ENCODE measurements around the gene GART.
"Not testable (repeated sequence)": the region's sequence is repeated elsewhere in the genome, so short reads cannot be mapped to it uniquely, and the experiment has no call there.

GART gene

DNA sequence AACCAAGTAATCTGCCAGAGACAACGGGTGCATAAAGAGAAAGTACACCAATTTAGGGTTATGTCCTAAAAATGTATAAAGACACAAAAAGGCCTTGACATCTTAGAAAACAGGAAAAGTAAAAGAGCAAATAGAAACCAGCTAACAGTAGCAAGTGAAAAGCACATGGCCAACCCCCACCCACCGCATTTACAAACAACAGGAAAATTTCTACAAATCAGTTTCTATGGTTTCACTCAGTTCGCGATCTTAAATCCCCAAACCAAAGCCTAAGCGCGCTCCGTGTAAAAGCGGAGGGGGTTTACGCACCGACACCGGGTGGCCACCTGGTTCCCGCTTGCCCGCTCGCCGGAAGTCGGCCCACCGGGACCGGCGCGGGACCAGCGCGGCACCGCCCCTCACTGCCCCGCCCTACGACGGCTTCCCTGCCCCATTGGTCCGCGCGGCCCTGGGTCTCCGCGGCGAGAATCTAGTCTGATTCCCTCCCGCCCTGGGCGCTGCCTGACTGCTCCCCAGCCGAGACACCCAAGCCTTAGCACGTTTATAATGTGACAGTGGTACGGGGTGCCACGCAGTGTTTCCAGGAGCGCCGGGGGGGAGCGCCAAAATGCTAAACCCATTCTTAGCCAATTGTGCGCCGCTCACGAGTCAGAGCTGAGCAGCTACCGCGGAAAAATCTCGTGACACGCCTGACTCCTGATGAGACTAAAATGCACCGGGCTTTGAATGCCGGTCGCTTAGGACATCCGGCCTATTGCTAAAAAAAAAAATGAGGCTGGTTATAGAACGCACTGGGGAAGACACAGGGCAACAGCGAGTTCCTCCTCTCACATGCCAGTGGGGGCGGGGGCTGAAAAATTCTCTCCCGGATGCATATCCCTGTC lies at the start of gene GART:
Gene GART, minus strand, starts transcription at position 362 of the 884 bp plus-strand sequence. CDS start 2,802 bp downstream, outside the sequence.
- DNase-seq = peak; percentile 83

DNA sequence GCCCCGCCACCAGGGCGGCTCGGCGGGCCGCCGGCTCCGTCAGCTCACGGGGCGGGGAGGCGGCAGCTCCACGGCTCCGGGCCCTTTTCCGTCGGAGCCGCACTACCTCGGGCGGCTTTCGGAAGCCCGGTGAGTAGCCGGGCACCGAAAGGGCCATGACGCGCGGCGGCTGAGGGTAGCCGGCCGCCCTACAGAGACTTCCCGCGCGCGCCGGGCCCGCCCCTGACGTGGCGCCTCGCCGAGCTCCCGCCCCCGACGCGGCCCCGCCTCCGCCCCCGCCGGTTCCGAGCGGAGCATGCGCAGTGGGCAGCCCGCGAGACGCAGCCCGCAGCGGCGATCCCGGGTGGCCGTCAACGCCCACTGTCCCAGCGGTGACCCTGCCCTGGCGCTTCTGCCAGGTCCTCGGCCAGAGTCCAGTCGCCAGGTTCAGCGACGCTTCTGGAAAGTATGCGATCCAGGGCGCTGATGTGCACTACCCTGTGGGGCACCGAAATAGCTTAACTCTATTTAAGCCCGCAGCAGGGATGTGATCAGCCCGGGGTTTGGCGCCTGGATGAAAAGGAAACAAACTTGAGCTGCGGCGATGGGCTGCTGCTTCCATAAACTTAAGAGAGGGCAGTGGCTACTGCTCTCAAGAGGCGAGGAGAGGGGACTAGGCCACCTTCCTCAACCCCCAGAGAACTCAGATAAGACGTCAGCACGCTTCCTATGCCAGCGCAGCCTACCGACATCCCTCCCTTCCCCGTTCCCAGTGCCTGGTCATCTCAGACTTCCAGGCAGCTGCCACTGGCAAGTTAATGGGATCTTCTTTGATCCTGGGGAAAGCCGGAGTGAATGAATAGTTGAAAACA lies 46.8 kb upstream of the GART start, which contains the start of gene DONSON:
Gene DONSON, minus strand, starts transcription at position 200 of the 851 bp plus-strand sequence. Its CDS starts 43 bp downstream, at position 157.
- peak; percentile 85 for DNase-seq

- no peak for DNase-seq
Observed at GRCh38 chr21:33587792-33588484, 46.0 kb upstream of the GART start.

DNA sequence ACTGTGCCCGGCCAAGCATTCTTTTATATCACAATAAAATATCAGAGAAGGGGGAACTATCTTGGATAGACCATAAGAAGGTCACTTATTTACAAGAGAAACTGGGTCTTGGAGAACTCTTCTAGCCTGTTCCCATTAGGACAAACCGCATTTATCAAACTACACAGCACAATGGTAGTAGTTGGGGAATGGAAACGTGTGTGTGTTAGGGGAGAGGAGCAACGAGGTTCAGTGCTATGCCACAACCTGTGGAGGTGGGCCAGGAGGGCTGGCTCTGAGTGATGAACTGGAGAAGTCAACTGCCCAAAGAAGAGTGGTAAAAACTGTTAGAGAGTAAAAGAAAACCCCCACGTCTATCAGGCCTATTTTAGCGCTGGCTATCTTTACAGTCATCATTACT lies 45.0 kb upstream of the GART start:
- no peak for DNase-seq

- no peak for DNase-seq
Observed at GRCh38 chr21:33584455-33584854, 42.5 kb upstream of the GART start.

DNA sequence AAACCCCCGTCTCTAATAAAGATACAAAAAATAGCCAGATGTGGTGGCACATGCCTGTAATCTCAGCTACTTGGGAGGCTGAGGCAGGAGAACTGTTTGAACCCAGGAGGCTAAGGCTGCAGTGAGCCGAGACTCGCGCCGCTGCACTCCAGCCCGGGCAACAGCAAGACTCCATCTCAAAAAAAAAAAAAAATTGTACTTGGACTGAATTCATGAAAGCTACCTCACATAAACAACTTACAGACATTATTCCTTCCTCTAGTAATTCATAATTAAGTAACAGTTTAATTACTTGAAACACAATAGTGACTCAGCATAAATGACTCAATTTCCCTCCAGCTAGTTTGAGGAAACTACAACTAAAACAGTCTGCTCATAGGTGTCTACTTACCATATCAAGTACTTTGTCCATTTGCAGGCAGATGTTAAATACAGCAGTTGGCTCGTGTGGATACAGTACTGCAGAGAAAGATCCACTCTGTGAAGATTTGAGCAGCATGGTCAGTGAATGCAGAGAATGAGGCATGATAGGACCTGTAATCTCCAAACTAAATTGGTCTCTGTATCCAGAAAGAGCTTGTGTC lies 37.1 kb upstream of the GART start:
- DNase-seq = no peak

GRCh38 chr21:33578214-33578613 lies 36.3 kb upstream of the GART start:
- DNase-seq = no peak

GRCh38 chr21:33576741-33577141 lies 34.8 kb upstream of the GART start:
- DNase-seq = not testable (repeated sequence)

DNA sequence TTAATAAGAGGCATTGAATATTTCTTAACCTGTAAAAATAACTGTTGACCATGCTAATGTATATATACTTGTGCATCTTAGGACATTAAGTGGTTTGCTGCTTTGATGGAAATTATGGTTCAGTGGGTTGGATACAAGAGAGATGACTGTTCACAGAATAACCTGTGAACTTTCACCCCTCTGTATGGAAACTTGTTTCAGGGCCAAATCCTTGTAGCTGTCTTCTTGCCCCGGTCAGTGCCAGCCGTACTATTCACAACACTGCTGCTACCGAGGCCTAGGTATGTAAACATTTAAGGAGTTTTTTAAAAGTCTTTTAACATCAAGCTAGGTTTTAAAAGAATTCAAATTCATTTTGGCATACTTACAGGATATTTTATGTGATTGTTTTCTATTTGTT lies 30.4 kb upstream of the GART start:
- DNase-seq = no peak

- DNase-seq = no peak
Observed at GRCh38 chr21:33569991-33570390, 28.1 kb upstream of the GART start.

DNA sequence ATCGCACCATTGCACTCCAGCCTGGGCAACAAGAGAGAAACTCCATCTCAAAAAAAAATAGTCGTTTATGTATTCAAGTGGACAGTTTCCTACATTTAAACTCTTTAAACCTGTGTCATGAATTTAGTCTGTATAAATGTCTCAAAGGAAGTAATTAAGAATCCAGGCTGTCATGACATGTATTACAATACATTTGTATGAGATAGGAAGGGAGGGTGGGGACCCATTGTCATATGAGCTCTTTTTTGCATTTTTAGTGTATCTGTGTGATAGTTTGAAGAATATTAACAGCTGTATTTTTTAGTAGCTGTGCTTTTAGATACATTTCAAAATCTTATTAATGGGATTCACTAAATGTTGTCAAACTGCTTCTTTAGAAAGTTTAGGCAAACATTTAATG lies 26.5 kb upstream of the GART start:
- DNase-seq = no peak

DNA sequence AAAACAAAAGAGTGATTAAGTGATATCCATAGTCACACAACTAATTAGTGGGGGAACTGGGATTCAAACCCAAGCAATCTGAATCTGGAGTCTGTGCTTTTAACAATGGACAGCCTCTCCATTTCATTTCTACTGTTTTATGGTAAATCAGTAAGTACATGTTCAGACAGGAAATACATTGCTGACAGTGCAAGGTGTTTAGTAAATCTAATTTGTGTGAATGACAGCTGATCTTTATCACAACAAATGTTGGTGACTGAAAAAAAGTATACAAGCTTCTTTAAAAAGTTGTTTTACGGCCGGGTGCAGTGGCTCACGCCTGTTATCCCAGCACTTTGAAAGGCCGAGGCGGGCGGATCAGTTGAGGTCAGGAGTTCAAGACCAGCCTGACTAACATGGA lies 26.0 kb upstream of the GART start:
- no peak for DNase-seq

DNA sequence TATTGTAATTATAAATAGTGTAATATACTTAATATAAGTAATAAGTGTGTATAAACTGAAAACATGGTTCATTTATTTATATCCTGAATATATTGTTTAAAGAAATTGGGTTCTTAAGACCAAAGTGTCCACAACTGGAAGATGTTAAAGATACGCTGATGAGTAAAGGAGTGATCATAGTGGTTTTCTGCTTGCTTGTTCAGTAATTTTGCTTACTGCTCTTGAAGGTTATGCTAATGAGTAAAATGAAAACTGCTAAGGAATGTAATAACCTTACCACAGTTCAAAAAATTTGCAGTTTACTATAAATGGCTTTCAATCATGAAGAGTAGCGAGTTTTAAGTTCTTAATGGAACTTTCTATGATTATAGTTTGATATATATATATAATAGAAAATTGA lies 24.6 kb upstream of the GART start:
- DNase-seq = no peak

GRCh38 chr21:33562389-33562788 lies 20.5 kb upstream of the GART start:
- no peak for DNase-seq

- no peak for DNase-seq
Observed at GRCh38 chr21:33561373-33561772, 19.5 kb upstream of the GART start.

GRCh38 chr21:33560965-33561364 lies 19.0 kb upstream of the GART start:
- no peak for DNase-seq

- no peak for DNase-seq
Observed at GRCh38 chr21:33559813-33560212, 17.9 kb upstream of the GART start.

DNA sequence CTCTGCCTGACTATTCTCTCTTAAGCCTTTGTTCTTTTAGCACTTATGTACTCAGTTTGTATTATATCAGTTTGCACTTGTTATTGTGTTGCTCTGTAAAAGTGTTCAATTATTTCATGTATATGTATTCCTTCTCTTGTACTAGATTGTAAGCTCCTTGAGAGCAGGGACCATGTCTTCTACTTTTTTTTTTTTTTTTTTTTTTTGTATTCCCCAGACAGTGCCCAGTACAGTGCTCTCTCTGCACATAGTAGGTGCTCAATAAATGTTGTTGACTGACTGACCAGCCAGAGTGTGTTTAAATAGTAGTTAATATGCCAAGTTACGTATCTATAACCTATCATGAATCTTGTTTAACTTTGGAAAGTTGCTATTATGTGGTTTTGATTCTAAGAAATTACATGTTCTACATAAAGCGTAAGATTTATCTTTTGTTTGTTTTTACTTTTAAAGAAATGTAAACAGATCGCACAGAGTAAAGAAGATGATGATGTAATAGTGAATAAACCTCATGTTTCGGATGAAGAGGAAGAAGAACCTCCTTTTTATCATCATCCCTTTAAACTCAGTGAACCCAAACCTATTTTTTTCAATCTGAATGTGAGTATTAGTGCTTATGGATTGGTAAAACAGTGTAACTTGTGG lies 17.0 kb upstream of the GART start:
- DNase-seq = no peak

DNA sequence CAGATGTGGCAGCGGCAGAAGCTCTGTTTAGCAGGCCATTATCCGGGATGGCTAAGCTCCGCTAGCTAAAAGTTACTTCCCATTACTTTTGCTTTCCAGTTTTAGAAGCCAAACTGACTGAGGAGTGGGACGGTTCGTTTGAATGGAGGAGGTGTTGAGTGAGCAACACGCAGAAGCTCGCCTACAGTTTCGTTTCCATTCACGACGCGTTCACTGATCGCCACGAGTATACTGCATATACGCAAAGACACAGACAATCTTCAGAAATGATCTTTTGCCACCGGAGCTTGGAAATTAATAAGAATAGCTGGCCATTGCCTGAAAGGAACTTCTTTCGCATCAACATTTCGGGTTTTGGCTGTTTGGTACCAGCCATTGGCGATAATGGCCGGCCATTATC lies 15.5 kb upstream of the GART start:
- no peak for DNase-seq

- DNase-seq = no peak
Observed at GRCh38 chr21:33554982-33555344, 13.0 kb upstream of the GART start.

- no peak for DNase-seq
Observed at GRCh38 chr21:33554236-33554981, 12.5 kb upstream of the GART start.

All from CD4-positive, alpha-beta T cell treated with Interleukin-15 for 1 hour (primary cell).